Caco-2 (cell line): ENCODE measurements around the gene LUC7L3. TPM values are rescaled to one million over a fixed set of nuclear protein-coding genes. Genes with fewer than 3 reads are reported as not detected.

Experiments used
- BruUV-seq: library from RNA; stranded (reverse); fragments of 400-500 nt; replicated peaks from 2 replicates; lab custom pipeline; 2021; lab: Mats Ljungman, UMichigan
- CTCF ChIA-PET: fragments of 300-600 bp; sonication (Branson Sonifier 250); formaldehyde crosslinking; loops from one replicate; lab custom pipeline; 2022; ENCODE audit warnings: antibody characterized with exemption; lab: Charles Lee
- POLR2A ChIA-PET: fragments of 300-600 bp; sonication (Branson Sonifier 250); formaldehyde crosslinking; loops from one replicate; lab custom pipeline; 2022; ENCODE audit warnings: antibody characterized with exemption; lab: Charles Lee
- DNase-seq, 2 experiments: peaks; one replicate each; pipeline versions ENCODE4 v3.0.0 to v3.0.0-alpha.2; 2020 to 2022
- H3K27me3 ChIP-seq: replicated peaks from 2 replicates; pipeline ENCODE4 v1.6.0; 2011; ENCODE audit warnings: low read length; ENCODE audit not compliant: control insufficient read depth, insufficient read depth
- H3K36me3 ChIP-seq: 2 replicates; pipeline ENCODE4 v1.5.1; 2011; ENCODE audit warnings: low read length; ENCODE audit not compliant: control insufficient read depth, insufficient read depth
- H3K4me1 ChIP-seq: fragments of 250-450 bp; sonication (Bioruptor Pico); 2 replicates; pipeline ENCODE4 v1.5.1; 2020; ENCODE audit warnings: mild to moderate bottlenecking
- H3K4me3 ChIP-seq: 2 replicates; pipeline ENCODE4 v1.5.1; 2011; ENCODE audit warnings: low read depth, mild to moderate bottlenecking, control low read depth, low read length
- H3K9me3 ChIP-seq: fragments of 250-450 bp; sonication (Bioruptor Pico); 2 replicates; pipeline ENCODE4 v1.5.1; 2020; ENCODE audit warnings: mild to moderate bottlenecking, moderate library complexity
- H3K27ac Mint-ChIP-seq: one replicate; pipeline ENCODE4 v1.8.0; 2022; ENCODE audit warnings: mixed read lengths; ENCODE audit not compliant: unreplicated experiment
- H3K27me3 Mint-ChIP-seq: one replicate; pipeline ENCODE4 v1.8.0; 2022; ENCODE audit warnings: mixed read lengths; ENCODE audit not compliant: insufficient read depth, unreplicated experiment
- H3K36me3 Mint-ChIP-seq: one replicate; pipeline ENCODE4 v1.8.0; 2022; ENCODE audit warnings: mild to moderate bottlenecking, mixed read lengths; ENCODE audit not compliant: insufficient read depth, unreplicated experiment
- H3K4me1 Mint-ChIP-seq: one replicate; pipeline ENCODE4 v1.8.0; 2022; ENCODE audit warnings: low read depth, mixed read lengths; ENCODE audit not compliant: unreplicated experiment
- H3K4me3 Mint-ChIP-seq: one replicate; pipeline ENCODE4 v1.8.0; 2022; ENCODE audit warnings: mild to moderate bottlenecking, moderate library complexity, mixed read lengths; ENCODE audit not compliant: unreplicated experiment
- H3K9me3 Mint-ChIP-seq: one replicate; pipeline ENCODE4 v1.8.0; 2022; ENCODE audit warnings: mixed read lengths; ENCODE audit not compliant: unreplicated experiment
- intact Hi-C: fragments of 100-400 bp; cut with micrococcal nuclease; formaldehyde crosslinking; loops from one replicate; pipeline ENCODE4 v1.10.0; 2022; ENCODE audit not compliant: unreplicated experiment
- total RNA-seq: library from RNA; stranded (reverse); gene quantifications from 2 replicates; pipeline ENCODE4 v1.2.3, GENCODE V29; 2022
- TF ChIP-seq, protein P1 (sequence below), 2 experiments: fragments of 200-600 bp in 1 of 2; IDR thresholded peaks; 1 replicate in 1 of 2; 2 replicates in 1 of 2; pipeline versions ENCODE4 v1.5.1 to v1.8.0; 2011 to 2022; ENCODE audit warnings: antibody characterized with exemption in 1 of 2, control low read depth in 1 of 2, inconsistent platforms in 1 of 2, low read depth in 1 of 2, low read length in 1 of 2, mild to moderate bottlenecking in 1 of 2, moderate library complexity in 1 of 2; ENCODE audit not compliant: insufficient read depth in 1 of 2, severe bottlenecking in 1 of 2, unreplicated experiment in 1 of 2

Gene LUC7L3
- total RNA-seq, 1 experiment from 2014 or later, result 287 TPM

DNA sequence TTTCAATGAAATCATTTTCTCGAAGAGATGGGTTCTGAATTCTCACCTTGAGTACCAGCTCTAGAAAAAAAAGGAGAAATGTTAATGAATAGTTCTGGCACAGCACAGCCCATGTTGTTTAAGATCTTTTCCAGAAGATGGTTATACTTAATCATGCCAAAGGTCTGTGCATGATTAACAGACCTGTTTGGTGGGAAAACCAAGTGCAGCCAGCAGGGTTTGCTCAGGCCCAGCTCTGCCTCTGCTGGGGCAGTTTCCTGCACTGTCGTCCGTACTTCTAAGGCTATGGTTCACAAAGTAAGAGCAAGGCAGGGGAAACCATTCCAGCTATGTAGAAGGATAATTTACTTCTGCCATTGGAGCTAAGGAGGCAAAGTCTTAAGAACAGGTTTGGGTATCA lies 22.3 kb upstream of the LUC7L3 start:
- DNase-seq, result peak in 1 of 2 experiments; percentile 33
- intact Hi-C loops, result loop anchor here (10.0 kb wide), 1 partner anchor 332 kb away; no protein-coding TSS in a partner anchor
- H3K27me3 ChIP-seq, result no peaks in the 10 kb centered on the region
- no peak overlapping the region for H3K27ac Mint-ChIP-seq
- no peak overlapping the region for H3K4me3 ChIP-seq
- TF ChIP-seq, protein P1, sequence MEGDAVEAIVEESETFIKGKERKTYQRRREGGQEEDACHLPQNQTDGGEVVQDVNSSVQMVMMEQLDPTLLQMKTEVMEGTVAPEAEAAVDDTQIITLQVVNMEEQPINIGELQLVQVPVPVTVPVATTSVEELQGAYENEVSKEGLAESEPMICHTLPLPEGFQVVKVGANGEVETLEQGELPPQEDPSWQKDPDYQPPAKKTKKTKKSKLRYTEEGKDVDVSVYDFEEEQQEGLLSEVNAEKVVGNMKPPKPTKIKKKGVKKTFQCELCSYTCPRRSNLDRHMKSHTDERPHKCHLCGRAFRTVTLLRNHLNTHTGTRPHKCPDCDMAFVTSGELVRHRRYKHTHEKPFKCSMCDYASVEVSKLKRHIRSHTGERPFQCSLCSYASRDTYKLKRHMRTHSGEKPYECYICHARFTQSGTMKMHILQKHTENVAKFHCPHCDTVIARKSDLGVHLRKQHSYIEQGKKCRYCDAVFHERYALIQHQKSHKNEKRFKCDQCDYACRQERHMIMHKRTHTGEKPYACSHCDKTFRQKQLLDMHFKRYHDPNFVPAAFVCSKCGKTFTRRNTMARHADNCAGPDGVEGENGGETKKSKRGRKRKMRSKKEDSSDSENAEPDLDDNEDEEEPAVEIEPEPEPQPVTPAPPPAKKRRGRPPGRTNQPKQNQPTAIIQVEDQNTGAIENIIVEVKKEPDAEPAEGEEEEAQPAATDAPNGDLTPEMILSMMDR (IDR thresholded peaks at IDR 0.05; ENCODE audit: insufficient read depth in 1 of 2, low read depth in 1 of 2, low read length in 1 of 2, severe bottlenecking in 1 of 2, unreplicated experiment in 1 of 2), result no peak
- H3K27me3 Mint-ChIP-seq, result no peaks in the 10 kb centered on the region
- H3K36me3 Mint-ChIP-seq, result peaks cover 94% of the 10 kb centered on the region
- H3K9me3 Mint-ChIP-seq, result no peaks in the 10 kb centered on the region
- peaks cover 45% of the 10 kb centered on the region for H3K4me1 Mint-ChIP-seq
- ChIA-PET POLR2A (no interaction called here), CTCF (interaction anchor here (0.7 to 8.5 kb wide), 8 partner anchors 65 to 148 kb away, joined by 3 to 132 read pairs (median 5); partner anchors contain the start of gene SPATA20)
- peaks cover 33% of the 10 kb centered on the region for H3K4me1 ChIP-seq
- H3K4me3 Mint-ChIP-seq, result no peak overlapping the region
- no TSS peak for BruUV-seq
- peaks cover 14% of the 10 kb centered on the region for H3K36me3 ChIP-seq
- H3K9me3 ChIP-seq, result no peaks in the 10 kb centered on the region

DNA sequence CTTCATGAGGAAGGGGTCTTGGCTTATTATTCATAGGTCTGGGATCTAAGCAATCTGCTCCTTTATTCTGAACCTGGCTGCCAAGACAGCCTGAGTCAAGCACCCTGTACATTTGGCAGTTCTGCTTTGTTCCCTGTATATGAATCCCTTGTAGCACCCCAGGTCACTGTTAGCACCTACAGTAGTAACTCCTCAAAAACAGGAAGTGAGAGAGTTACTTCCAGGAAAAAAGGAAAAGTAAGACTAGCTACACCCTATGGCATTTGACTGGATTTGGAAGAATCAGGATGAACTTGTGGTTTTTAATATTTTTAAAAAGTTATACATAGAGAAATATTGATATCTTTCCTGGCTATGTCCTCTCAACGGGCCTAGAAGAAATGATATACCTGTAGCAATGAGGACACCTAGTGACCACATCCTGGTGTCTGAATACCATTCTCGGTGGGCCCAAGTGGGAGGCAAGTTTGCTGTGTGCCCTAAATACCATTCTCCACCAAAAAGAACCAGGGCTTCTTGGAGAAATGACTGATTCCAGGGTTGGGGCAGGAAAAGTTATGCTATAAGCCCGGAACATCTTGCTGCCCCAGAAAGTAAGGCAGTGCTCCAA lies 21.6 kb upstream of the LUC7L3 start:
- Mint-ChIP-seq H3K36me3 (peaks cover 92% of the 10 kb centered on the region), H3K27ac (no peak overlapping the region), H3K27me3 (no peaks in the 10 kb centered on the region), H3K9me3 (no peaks in the 10 kb centered on the region), H3K4me3 (no peak overlapping the region), H3K4me1 (peaks cover 38% of the 10 kb centered on the region)
- no peaks in the 10 kb centered on the region for H3K9me3 ChIP-seq
- DNase-seq, result peak; percentile 48 to 69
- H3K4me1 ChIP-seq, result peaks cover 26% of the 10 kb centered on the region
- POLR2A ChIA-PET, result no interaction called here
- no peak overlapping the region for H3K4me3 ChIP-seq
- no TSS peak for BruUV-seq
- CTCF ChIA-PET, result interaction anchor here (0.7 to 8.5 kb wide), 9 partner anchors 13 to 219 kb away, joined by 3 to 132 read pairs (median 6); partner anchors contain the start of genes RSAD1 and SPATA20
- intact Hi-C loops, result loop anchor here (10.0 kb wide), 1 partner anchor 333 kb away; no protein-coding TSS in a partner anchor
- no peaks in the 10 kb centered on the region for H3K27me3 ChIP-seq
- peaks cover 14% of the 10 kb centered on the region for H3K36me3 ChIP-seq
- TF ChIP-seq, protein P1 (IDR thresholded peaks at IDR 0.05; ENCODE audit: insufficient read depth in 1 of 2, low read depth in 1 of 2, low read length in 1 of 2, severe bottlenecking in 1 of 2, unreplicated experiment in 1 of 2), result peak; percentile 58 to 66

DNA sequence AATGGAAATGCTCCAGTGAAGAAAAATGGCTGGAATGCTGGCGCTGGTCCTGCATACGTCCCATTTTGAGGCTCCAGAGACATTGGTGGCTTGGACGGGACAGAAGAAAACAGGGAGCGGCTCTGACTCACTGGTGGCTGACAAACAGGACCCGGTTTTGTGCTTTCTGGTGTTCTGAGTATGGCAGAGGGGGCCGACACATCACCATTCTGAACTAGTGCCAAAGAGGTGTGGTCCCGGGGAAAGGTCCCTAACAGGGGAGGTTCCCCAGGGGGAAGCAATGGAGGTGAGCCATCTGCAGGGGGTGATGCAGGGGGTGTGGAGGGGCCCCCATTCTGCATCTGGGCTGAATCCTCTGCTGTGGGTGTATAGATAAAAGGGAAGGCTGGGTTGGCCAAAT lies 20.0 kb upstream of the LUC7L3 start:
- intact Hi-C loops, result loop anchor here (10.0 kb wide), 1 partner anchor 335 kb away; no protein-coding TSS in a partner anchor
- TF ChIP-seq, protein P1 (IDR thresholded peaks at IDR 0.05; ENCODE audit: insufficient read depth in 1 of 2, low read depth in 1 of 2, low read length in 1 of 2, severe bottlenecking in 1 of 2, unreplicated experiment in 1 of 2), result no peak
- Mint-ChIP-seq H3K27me3 (no peaks in the 10 kb centered on the region), H3K36me3 (peaks cover 95% of the 10 kb centered on the region), H3K4me3 (no peak overlapping the region), H3K9me3 (no peaks in the 10 kb centered on the region), H3K4me1 (peaks cover 36% of the 10 kb centered on the region), H3K27ac (peak overlapping the region; percentile 14)
- ChIA-PET CTCF (interaction anchor here (2.0 to 8.5 kb wide), 2 partner anchors 15 to 72 kb away, joined by 9 to 132 read pairs; no protein-coding TSS in a partner anchor), POLR2A (interaction anchor here (0.6 kb wide), 1 partner anchor 223 kb away, joined by 3 read pairs; no protein-coding TSS in a partner anchor)
- BruUV-seq, result no TSS peak
- no peak overlapping the region for H3K4me3 ChIP-seq
- peaks cover 14% of the 10 kb centered on the region for H3K36me3 ChIP-seq
- H3K4me1 ChIP-seq, result peaks cover 16% of the 10 kb centered on the region
- no peaks in the 10 kb centered on the region for H3K27me3 ChIP-seq
- no peaks in the 10 kb centered on the region for H3K9me3 ChIP-seq
- DNase-seq, result peak in 1 of 2 experiments; percentile 39
